Measurements from ENCODE around the gene ZNF280B. TPM values are rescaled to one million over a fixed set of nuclear protein-coding genes. Genes with fewer than 3 reads are reported as not detected.

ZNF280B gene
- total and polyA plus RNA-seq, 2 of the 13 experiments (the other 11 are each of a cell fraction or from before 2014, with no cell fraction given): 3.7 to 3.9 TPM

- ChIA-PET CTCF (ENCODE audit: low intra/inter-chr PET ratio, low total read pairs) (no interaction called here), POLR2A (no interaction called here)
- TF ChIP-seq LCORL (IDR thresholded peaks at IDR 0.05) (no peak), LCORL (CRISPR knock-in tag; IDR thresholded peaks at IDR 0.05) (no peak), XBP1 (CRISPR knock-in tag; IDR thresholded peaks at IDR 0.05) (no peak), ZNF446 (CRISPR knock-in tag; IDR thresholded peaks at IDR 0.05) (no peak), ZNF569 (CRISPR knock-in tag; IDR thresholded peaks at IDR 0.05; ENCODE audit: borderline replicate concordance) (no peak), KDM6A (CRISPR knock-in tag; IDR thresholded peaks at IDR 0.05; ENCODE audit: low read depth) (no peak), ZNF839 (CRISPR knock-in tag; IDR thresholded peaks at IDR 0.05; ENCODE audit: borderline replicate concordance) (no peak), GATAD1 (CRISPR knock-in tag; IDR thresholded peaks at IDR 0.05) (no peak), XRCC5 (optimal IDR thresholded peaks at IDR 0.05; ENCODE audit: low read length) (no peak), PAF1 (CRISPR knock-in tag; IDR thresholded peaks at IDR 0.05) (no peak), ZNF235 (CRISPR knock-in tag; IDR thresholded peaks at IDR 0.05; ENCODE audit: borderline replicate concordance) (no peak), NFE2L2 (IDR thresholded peaks at IDR 0.05; ENCODE audit: low read length) (no peak), ZNF207 (IDR thresholded peaks at IDR 0.05; ENCODE audit: borderline replicate concordance) (no peak), SP1 (IDR thresholded peaks at IDR 0.05) (no peak), SP1 (CRISPR knock-in tag; IDR thresholded peaks at IDR 0.05) (no peak), ZNF563 (CRISPR knock-in tag; IDR thresholded peaks at IDR 0.05) (no peak), SNRNP70 (IDR thresholded peaks at IDR 0.05; ENCODE audit: low read depth, low read length) (no peak)
- TF ChIP-seq, protein P1, sequence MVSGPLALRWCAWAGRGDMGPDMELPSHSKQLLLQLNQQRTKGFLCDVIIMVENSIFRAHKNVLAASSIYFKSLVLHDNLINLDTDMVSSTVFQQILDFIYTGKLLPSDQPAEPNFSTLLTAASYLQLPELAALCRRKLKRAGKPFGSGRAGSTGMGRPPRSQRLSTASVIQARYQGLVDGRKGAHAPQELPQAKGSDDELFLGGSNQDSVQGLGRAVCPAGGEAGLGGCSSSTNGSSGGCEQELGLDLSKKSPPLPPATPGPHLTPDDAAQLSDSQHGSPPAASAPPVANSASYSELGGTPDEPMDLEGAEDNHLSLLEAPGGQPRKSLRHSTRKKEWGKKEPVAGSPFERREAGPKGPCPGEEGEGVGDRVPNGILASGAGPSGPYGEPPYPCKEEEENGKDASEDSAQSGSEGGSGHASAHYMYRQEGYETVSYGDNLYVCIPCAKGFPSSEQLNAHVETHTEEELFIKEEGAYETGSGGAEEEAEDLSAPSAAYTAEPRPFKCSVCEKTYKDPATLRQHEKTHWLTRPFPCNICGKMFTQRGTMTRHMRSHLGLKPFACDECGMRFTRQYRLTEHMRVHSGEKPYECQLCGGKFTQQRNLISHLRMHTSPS (CRISPR knock-in tag; IDR thresholded peaks at IDR 0.05; ENCODE audit: low read depth): no peak
- TF ChIP-seq, protein P2, sequence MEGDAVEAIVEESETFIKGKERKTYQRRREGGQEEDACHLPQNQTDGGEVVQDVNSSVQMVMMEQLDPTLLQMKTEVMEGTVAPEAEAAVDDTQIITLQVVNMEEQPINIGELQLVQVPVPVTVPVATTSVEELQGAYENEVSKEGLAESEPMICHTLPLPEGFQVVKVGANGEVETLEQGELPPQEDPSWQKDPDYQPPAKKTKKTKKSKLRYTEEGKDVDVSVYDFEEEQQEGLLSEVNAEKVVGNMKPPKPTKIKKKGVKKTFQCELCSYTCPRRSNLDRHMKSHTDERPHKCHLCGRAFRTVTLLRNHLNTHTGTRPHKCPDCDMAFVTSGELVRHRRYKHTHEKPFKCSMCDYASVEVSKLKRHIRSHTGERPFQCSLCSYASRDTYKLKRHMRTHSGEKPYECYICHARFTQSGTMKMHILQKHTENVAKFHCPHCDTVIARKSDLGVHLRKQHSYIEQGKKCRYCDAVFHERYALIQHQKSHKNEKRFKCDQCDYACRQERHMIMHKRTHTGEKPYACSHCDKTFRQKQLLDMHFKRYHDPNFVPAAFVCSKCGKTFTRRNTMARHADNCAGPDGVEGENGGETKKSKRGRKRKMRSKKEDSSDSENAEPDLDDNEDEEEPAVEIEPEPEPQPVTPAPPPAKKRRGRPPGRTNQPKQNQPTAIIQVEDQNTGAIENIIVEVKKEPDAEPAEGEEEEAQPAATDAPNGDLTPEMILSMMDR (CRISPR knock-in tag; IDR thresholded peaks at IDR 0.05): no peak
- intact Hi-C loops (cut with micrococcal nuclease; ENCODE audit: unreplicated experiment): no loop called here
- H2AFZ ChIP-seq (ENCODE audit: low read length): no peak overlapping the region
- no peak for FAIRE-seq
- no peak overlapping the region for H3K9ac ChIP-seq (ENCODE audit: insufficient read depth, low read depth, low read length)
- H3K36me3 ChIP-seq (replicated peaks in 1 of 2; ENCODE audit: control insufficient read depth in 1 of 2, insufficient read depth in 2 of 2, low read length in 2 of 2): no peaks in the 10 kb centered on the region; a peak in 1 of 5 replicates
- WGBS (ENCODE audit: low lambda C conversion rate): 80% methylated on average over 2 of the region's 2 CpGs
- no TSS peak for BruUV-seq (replicated peaks)
- H3K27ac ChIP-seq (ENCODE audit: extremely low read length, insufficient read depth, low read length): no peak overlapping the region
- no peak for ATAC-seq
- no peaks in the 10 kb centered on the region for H4K20me1 ChIP-seq (ENCODE audit: insufficient read depth, low read length)
- H3K27me3 ChIP-seq (ENCODE audit: control insufficient read depth in 1 of 2, insufficient read depth in 2 of 2, low read length in 2 of 2): no peaks in the 10 kb centered on the region
- no peak for DNase-seq (ENCODE audit: low spot score)
- no peaks in the 10 kb centered on the region for H3K79me2 ChIP-seq (ENCODE audit: insufficient read depth, low read length)
- H3K9me3 ChIP-seq (ENCODE audit: low read length): peaks cover 6% of the 10 kb centered on the region; the same call in 1 of the 2 replicates
- in situ Hi-C loops (cut with HindIII; ENCODE audit: extremely low pct_ligation_motif_present, low pct_unique_long_range_greater_than_20kb): no loop called here
- H3K4me2 ChIP-seq (ENCODE audit: low read depth, low read length): no peak overlapping the region
- peaks cover 9% of the 10 kb centered on the region for H3K4me1 ChIP-seq (ENCODE audit: insufficient read depth, low read length)
- no peak overlapping the region for H3K4me3 ChIP-seq (replicated peaks in 1 of 3; ENCODE audit: insufficient read depth in 1 of 3, low read depth in 2 of 3, low read length in 3 of 3)
Observed at GRCh38 chr22:22513619-22514018, 5.1 kb upstream of the ZNF280B start.

Data from HepG2 (cell line).